ENCODE measurements around the gene VIPAS39.

DNA sequence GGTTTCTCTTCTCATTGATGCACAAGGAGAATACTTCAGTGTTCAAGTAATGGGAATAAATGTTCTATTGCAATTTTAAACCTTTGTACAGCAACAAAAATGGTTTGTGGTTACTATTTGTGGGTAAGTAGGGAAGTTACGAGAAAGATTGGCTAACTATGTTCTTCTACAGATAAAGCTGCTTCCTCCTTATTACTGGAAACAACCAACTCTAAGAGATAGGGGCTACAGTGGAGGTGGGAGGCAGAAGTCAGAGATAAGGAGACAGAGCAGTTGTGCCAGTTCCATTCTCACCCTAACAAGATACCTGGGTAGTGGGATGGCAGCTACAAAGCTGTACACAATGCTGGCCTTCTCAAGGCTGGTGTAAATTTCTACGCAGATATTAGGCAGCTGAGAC lies 50.2 kb downstream of the VIPAS39 start:
- TF ChIP-seq, protein P1, sequence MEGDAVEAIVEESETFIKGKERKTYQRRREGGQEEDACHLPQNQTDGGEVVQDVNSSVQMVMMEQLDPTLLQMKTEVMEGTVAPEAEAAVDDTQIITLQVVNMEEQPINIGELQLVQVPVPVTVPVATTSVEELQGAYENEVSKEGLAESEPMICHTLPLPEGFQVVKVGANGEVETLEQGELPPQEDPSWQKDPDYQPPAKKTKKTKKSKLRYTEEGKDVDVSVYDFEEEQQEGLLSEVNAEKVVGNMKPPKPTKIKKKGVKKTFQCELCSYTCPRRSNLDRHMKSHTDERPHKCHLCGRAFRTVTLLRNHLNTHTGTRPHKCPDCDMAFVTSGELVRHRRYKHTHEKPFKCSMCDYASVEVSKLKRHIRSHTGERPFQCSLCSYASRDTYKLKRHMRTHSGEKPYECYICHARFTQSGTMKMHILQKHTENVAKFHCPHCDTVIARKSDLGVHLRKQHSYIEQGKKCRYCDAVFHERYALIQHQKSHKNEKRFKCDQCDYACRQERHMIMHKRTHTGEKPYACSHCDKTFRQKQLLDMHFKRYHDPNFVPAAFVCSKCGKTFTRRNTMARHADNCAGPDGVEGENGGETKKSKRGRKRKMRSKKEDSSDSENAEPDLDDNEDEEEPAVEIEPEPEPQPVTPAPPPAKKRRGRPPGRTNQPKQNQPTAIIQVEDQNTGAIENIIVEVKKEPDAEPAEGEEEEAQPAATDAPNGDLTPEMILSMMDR (IDR thresholded peaks at IDR 0.05), result no peak
- TF ChIP-seq EZH2 (IDR thresholded peaks at IDR 0.05) (no peak), EZH2phosphoT487 (IDR thresholded peaks at IDR 0.05) (no peak)

Measured in neural progenitor cell (in vitro differentiated cells).